ENCODE results near the gene CAD. TPM values are rescaled to one million over a fixed set of nuclear protein-coding genes. Genes with fewer than 3 reads are reported as not detected.

Gene CAD
- total RNA-seq, 1 donor from 2014 or later: 82.5 TPM

GRCh38 chr2:27211241-27211942 is 5.8 kb upstream of the CAD start:
- peaks cover 6% of the 10 kb centered on the region for H3K36me3 Mint-ChIP-seq
- peaks cover 30% of the 10 kb centered on the region for H3K4me1 Mint-ChIP-seq
- peak overlapping the region; percentile 99 for H3K4me3 Mint-ChIP-seq
- no peaks in the 10 kb centered on the region for H3K27me3 Mint-ChIP-seq (ENCODE audit: low read depth)
- peak overlapping the region; percentile 96 for H3K27ac Mint-ChIP-seq
- no peaks in the 10 kb centered on the region for H3K9me3 Mint-ChIP-seq
- DNase-seq (ENCODE audit: low spot score in 2 of 2, unreplicated experiment in 2 of 2): peak in 1 of 2 experiments; percentile 65
- no peak for TF ChIP-seq CTCF (IDR thresholded peaks at IDR 0.05; ENCODE audit: unreplicated experiment)

- H3K27me3 Mint-ChIP-seq (ENCODE audit: low read depth): no peaks in the 10 kb centered on the region
- TF ChIP-seq CTCF (IDR thresholded peaks at IDR 0.05; ENCODE audit: unreplicated experiment): no peak
These were observed 5.1 kb upstream of the CAD start, which contains the start of the genes ATRAID and SLC5A6 for GRCh38 chr2:27211943-27212625. TSS of gene ATRAID (plus strand) at chr2:27212041. CDS start at chr2:27212369, 328 bp downstream. TSS of gene SLC5A6 (minus strand) at chr2:27212268. CDS start at chr2:27207650, 4,618 bp downstream.

GRCh38 chr2:27212626-27213471 is 4.3 kb upstream of the CAD start:
- no peak for TF ChIP-seq CTCF (IDR thresholded peaks at IDR 0.05; ENCODE audit: unreplicated experiment)
- H3K27me3 Mint-ChIP-seq (ENCODE audit: low read depth): no peaks in the 10 kb centered on the region
- no peaks in the 10 kb centered on the region for H3K9me3 Mint-ChIP-seq
- peaks cover 43% of the 10 kb centered on the region for H3K4me1 Mint-ChIP-seq
- no peaks in the 10 kb centered on the region for H3K36me3 Mint-ChIP-seq
- H3K4me3 Mint-ChIP-seq: peak overlapping the region; percentile 99
- H3K27ac Mint-ChIP-seq: peak overlapping the region; percentile 100
- no peak for DNase-seq (ENCODE audit: low spot score in 2 of 2, unreplicated experiment in 2 of 2)

More at GRCh38 chr2:27211943-27212625, 5.1 kb upstream of the CAD start, which contains the start of the genes ATRAID and SLC5A6:
- H3K4me1 Mint-ChIP-seq: peaks cover 37% of the 10 kb centered on the region
- H3K36me3 Mint-ChIP-seq: peaks cover 3% of the 10 kb centered on the region
- H3K4me3 Mint-ChIP-seq: peak within 1 kb of the TSS; percentile 99
- H3K27ac Mint-ChIP-seq: peak within 1 kb of the TSS; percentile 100
- peak; percentile 72 to 89 for DNase-seq (ENCODE audit: low spot score in 2 of 2, unreplicated experiment in 2 of 2)
- H3K9me3 Mint-ChIP-seq: no peaks in the 10 kb centered on the region

GRCh38 chr2:27214941-27215340 is 2.2 kb upstream of the CAD start:
- Mint-ChIP-seq H3K4me1 (peaks cover 44% of the 10 kb centered on the region), H3K4me3 (no peak overlapping the region), H3K27ac (no peak overlapping the region)

More at GRCh38 chr2:27214941-27215340, 2.2 kb upstream of the CAD start:
- no peaks in the 10 kb centered on the region for H3K27me3 Mint-ChIP-seq (ENCODE audit: low read depth)
- no peak for DNase-seq (ENCODE audit: low spot score in 2 of 2, unreplicated experiment in 2 of 2)
- no peak for TF ChIP-seq CTCF (IDR thresholded peaks at IDR 0.05; ENCODE audit: unreplicated experiment)
- peaks cover 1% of the 10 kb centered on the region for H3K36me3 Mint-ChIP-seq
- no peaks in the 10 kb centered on the region for H3K9me3 Mint-ChIP-seq

Data from mesothelial cell of epicardium (in vitro differentiated cells).